ENCODE results near the gene KCNH6. TPM values are rescaled to one million over a fixed set of nuclear protein-coding genes. Genes with fewer than 3 reads are reported as not detected.
A peak's percentile ranks its signal among the peaks of the same experiment; 100 is the strongest.

The KCNH6 gene
- total and polyA plus RNA-seq, 8 donors: 0.41 to 1.5 (median 0.84) TPM

GRCh38 chr17:63487014-63487339 is 36.2 kb upstream of the KCNH6 start:
- intact Hi-C loops (cut with DNase I): no loop called here
- Histone ChIP-seq H3K4me1 (no peaks in the 10 kb centered on the region), H3K27me3 (no peaks in the 10 kb centered on the region), H3K27ac (peak overlapping the region in 1 of 2 donors; percentile 47), H3K4me3 (no peak overlapping the region), H3K9me3 (no peaks in the 10 kb centered on the region), H3K36me3 (no peaks in the 10 kb centered on the region)
- DNase-seq: peak in 1 of 4 donors; percentile 56
- ATAC-seq: no peak
- TF ChIP-seq CTCF (IDR thresholded peaks at IDR 0.05): no peak

GRCh38 chr17:63488851-63489250 is 34.3 kb upstream of the KCNH6 start:
- intact Hi-C loops (cut with DNase I): no loop called here
- peak overlapping the region in 1 of 2 donors; percentile 20 for H3K27ac ChIP-seq
- H3K9me3 ChIP-seq: no peaks in the 10 kb centered on the region
- TF ChIP-seq CTCF (IDR thresholded peaks at IDR 0.05): no peak
- no peaks in the 10 kb centered on the region for H3K27me3 ChIP-seq
- H3K4me1 ChIP-seq: no peaks in the 10 kb centered on the region
- no peak overlapping the region for H3K4me3 ChIP-seq
- no peak for ATAC-seq
- no peaks in the 10 kb centered on the region for H3K36me3 ChIP-seq
- DNase-seq: no peak

- no peaks in the 10 kb centered on the region for H3K36me3 ChIP-seq
- no peak for ATAC-seq
- H3K4me3 ChIP-seq: no peak overlapping the region
- no peaks in the 10 kb centered on the region for H3K27me3 ChIP-seq
- intact Hi-C loops (cut with DNase I): no loop called here
- no peaks in the 10 kb centered on the region for H3K9me3 ChIP-seq
- TF ChIP-seq CTCF (IDR thresholded peaks at IDR 0.05): no peak
- no peak overlapping the region for H3K27ac ChIP-seq
- no peaks in the 10 kb centered on the region for H3K4me1 ChIP-seq
- DNase-seq: no peak
Observed at GRCh38 chr17:63489291-63489690, 33.9 kb upstream of the KCNH6 start.

GRCh38 chr17:63490329-63490728 is 32.8 kb upstream of the KCNH6 start:
- no peak overlapping the region for H3K4me3 ChIP-seq
- H3K27me3 ChIP-seq: no peaks in the 10 kb centered on the region
- ATAC-seq (no peak), DNase-seq (no peak)
- no peaks in the 10 kb centered on the region for H3K4me1 ChIP-seq
- no peaks in the 10 kb centered on the region for H3K9me3 ChIP-seq
- TF ChIP-seq CTCF (IDR thresholded peaks at IDR 0.05): no peak
- H3K27ac ChIP-seq: no peak overlapping the region
- intact Hi-C loops (cut with DNase I): no loop called here
- no peaks in the 10 kb centered on the region for H3K36me3 ChIP-seq

GRCh38 chr17:63490858-63491400 is 32.2 kb upstream of the KCNH6 start:
- Histone ChIP-seq H3K4me3 (no peak overlapping the region), H3K9me3 (no peaks in the 10 kb centered on the region), H3K27me3 (no peaks in the 10 kb centered on the region), H3K36me3 (no peaks in the 10 kb centered on the region), H3K27ac (no peak overlapping the region), H3K4me1 (no peaks in the 10 kb centered on the region)
- no peak for DNase-seq
- intact Hi-C loops (cut with DNase I): no loop called here
- TF ChIP-seq CTCF (IDR thresholded peaks at IDR 0.05): no peak
- no peak for ATAC-seq

Measured in left lung (tissue), 10 donors.